Small intestine (tissue), 7 donors: Measurements from ENCODE around the gene VAMP4. TPM values are rescaled to one million over a fixed set of nuclear protein-coding genes. Genes with fewer than 3 reads are reported as not detected.
"Not testable (repeated sequence)": the region's sequence is repeated elsewhere in the genome, so short reads cannot be mapped to it uniquely, and the experiment has no call there.

Experiments
- DNase-seq, 2 donors: peaks; one replicate each; pipeline versions ENCODE4 v3.0.0 to v3.0.0-alpha.2; 2013
- FAIRE-seq: peaks from 2 replicates; lab custom pipeline; 2012; peaks lifted over from hg19 to GRCh38; lab: Jason Lieb, UNC
- H3K27ac ChIP-seq, 3 donors: one replicate each; pipeline ENCODE4 v1.5.1; 2013; ENCODE audit warnings: low read length in 2 of 3, mild to moderate bottlenecking in 2 of 3, control low read depth in 1 of 3, inconsistent platforms in 1 of 3, low read depth in 1 of 3, moderate library complexity in 1 of 3
- H3K27me3 ChIP-seq, 3 donors: one replicate each; pipeline ENCODE4 v1.6.1; 2013; ENCODE audit warnings: low read length in 3 of 3, inconsistent platforms in 1 of 3; ENCODE audit not compliant: control insufficient read depth in 3 of 3, insufficient read depth in 3 of 3
- H3K36me3 ChIP-seq, 3 donors: one replicate each; pipeline ENCODE4 v1.6.1; 2013; ENCODE audit warnings: low read length in 3 of 3, inconsistent platforms in 1 of 3, low read depth in 1 of 3, mild to moderate bottlenecking in 1 of 3, moderate library complexity in 1 of 3; ENCODE audit not compliant: control insufficient read depth in 3 of 3, insufficient read depth in 2 of 3
- H3K4me1 ChIP-seq, 3 donors: one replicate each; pipeline ENCODE4 v1.6.1; 2013; ENCODE audit warnings: low read length in 2 of 3, inconsistent platforms in 1 of 3, low read depth in 1 of 3, mild to moderate bottlenecking in 1 of 3, moderate library complexity in 1 of 3; ENCODE audit not compliant: control insufficient read depth in 3 of 3, insufficient read depth in 2 of 3
- H3K4me3 ChIP-seq, 3 donors: one replicate each; pipeline ENCODE4 v1.5.1; 2013; ENCODE audit warnings: low read length in 3 of 3, control low read depth in 1 of 3, inconsistent platforms in 1 of 3, low read depth in 1 of 3, mild to moderate bottlenecking in 1 of 3, moderate library complexity in 1 of 3
- H3K9me3 ChIP-seq, 2 donors: one replicate each; pipeline ENCODE4 v1.6.1; 2013; ENCODE audit warnings: low read depth in 1 of 2, low read length in 1 of 2; ENCODE audit not compliant: control insufficient read depth in 2 of 2, insufficient read depth in 1 of 2
- WGBS, 3 donors: extraction: QIAGEN DNeasy Blood & Tissue Kit; methylation state at CpG; one replicate each; pipeline ENCODE4 v1.1.7; 2013; 5-methylcytosine and 5-hydroxymethylcytosine counted together
- polyA plus RNA-seq, 4 donors: library from polyadenylated mRNA; stranded (reverse) in 3 of 4; unstranded in 1 of 4; fragments of 200-250 nt in 3 of 4; fragments of 120-200 nt in 1 of 4; gene quantifications; one replicate each; pipeline versions ENCODE4 v1.2.1 to v1.2.3, GENCODE V29; 2013
- donor health status: healthy with polysubstance abuse.
- donor health status: control.
- donor health status: control.
- donor health status: Bipolar disorder and iron deficiency.
- donor health status: healthy.

The VAMP4 gene
- polyA plus RNA-seq, 4 donors = 5.2 to 9.7 (median 8.1) TPM

GRCh38 chr1:171711643-171712042, 30.2 kb downstream of the VAMP4 start:
- Histone ChIP-seq H3K9me3 (no peaks in the 10 kb centered on the region), H3K4me3 (no peak overlapping the region), H3K4me1 (no peaks in the 10 kb centered on the region), H3K27me3 (no peaks in the 10 kb centered on the region), H3K36me3 (peaks cover 0 to 14% (median 8%) of the 10 kb centered on the region in 3 donors), H3K27ac (no peak overlapping the region)
- WGBS, 3 donors = 92 to 97% (median 94%) methylated on average over 4 of the region's 4 CpGs
- no peak for FAIRE-seq
- no peak for DNase-seq

- H3K9me3 ChIP-seq = no peaks in the 10 kb centered on the region
- peaks cover 0 to 8% (median 5%) of the 10 kb centered on the region in 3 donors for H3K36me3 ChIP-seq
- DNase-seq (no peak), FAIRE-seq (no peak)
- H3K27me3 ChIP-seq = no peaks in the 10 kb centered on the region
- no peak overlapping the region for H3K4me3 ChIP-seq
- WGBS, 3 donors = 92 to 97% (median 95%) methylated on average over 3 of the region's 3 CpGs
- H3K27ac ChIP-seq = no peak overlapping the region
- no peaks in the 10 kb centered on the region for H3K4me1 ChIP-seq
These were observed 34.3 kb downstream of the VAMP4 start for GRCh38 chr1:171707583-171707982.

- FAIRE-seq (no peak), DNase-seq (no peak)
- Histone ChIP-seq H3K9me3 (no peaks in the 10 kb centered on the region), H3K36me3 (peaks cover 0 to 3% (median 2%) of the 10 kb centered on the region in 3 donors), H3K27ac (no peak overlapping the region), H3K4me3 (no peak overlapping the region), H3K4me1 (no peaks in the 10 kb centered on the region), H3K27me3 (no peaks in the 10 kb centered on the region)
These were observed 39.3 kb downstream of the VAMP4 start for GRCh38 chr1:171702598-171702997.

GRCh38 chr1:171699531-171699930, 42.3 kb downstream of the VAMP4 start:
- Histone ChIP-seq H3K4me1 (no peaks in the 10 kb centered on the region), H3K27me3 (no peaks in the 10 kb centered on the region), H3K36me3 (no peaks in the 10 kb centered on the region), H3K9me3 (peaks cover 0 to 5% of the 10 kb centered on the region in 2 donors), H3K27ac (no peak overlapping the region), H3K4me3 (no peak overlapping the region)
- 93 to 97% (median 95%) methylated on average over 2 of the region's 2 CpGs for WGBS, 3 donors
- no peak for FAIRE-seq
- no peak for DNase-seq

GRCh38 chr1:171695772-171696171, 46.1 kb downstream of the VAMP4 start:
- not testable (repeated sequence) for H3K4me3 ChIP-seq, H3K36me3 ChIP-seq, H3K27me3 ChIP-seq, H3K9me3 ChIP-seq, H3K27ac ChIP-seq, DNase-seq, FAIRE-seq, H3K4me1 ChIP-seq
- 86 to 97% (median 92%) methylated on average over 12 to 14 of the region's 14 CpGs for WGBS, 3 donors

GRCh38 chr1:171693541-171693940, 48.3 kb downstream of the VAMP4 start:
- not testable (repeated sequence) for H3K4me3 ChIP-seq, FAIRE-seq, H3K9me3 ChIP-seq, H3K27me3 ChIP-seq, DNase-seq, H3K4me1 ChIP-seq, H3K36me3 ChIP-seq, H3K27ac ChIP-seq
- WGBS, 3 donors = 97 to 100% (median 98%) methylated on average over 5 to 18 of the region's 23 CpGs

- 11 to 57% (median 37%) methylated on average over 8 of the region's 8 CpGs for WGBS, 3 donors
- Histone ChIP-seq H3K27me3 (no peaks in the 10 kb centered on the region), H3K27ac (no peak overlapping the region), H3K4me3 (no peak overlapping the region), H3K36me3 (no peaks in the 10 kb centered on the region), H3K4me1 (no peaks in the 10 kb centered on the region), H3K9me3 (no peaks in the 10 kb centered on the region)
- FAIRE-seq = no peak
- peak; percentile 4 to 65 for DNase-seq
These were observed 58.0 kb downstream of the VAMP4 start for GRCh38 chr1:171683870-171684269.

- WGBS, 3 donors = 91 to 96% (median 95%) methylated on average over 3 of the region's 3 CpGs
- Histone ChIP-seq H3K36me3 (no peaks in the 10 kb centered on the region), H3K9me3 (no peaks in the 10 kb centered on the region), H3K27me3 (no peaks in the 10 kb centered on the region), H3K27ac (no peak overlapping the region), H3K4me3 (no peak overlapping the region), H3K4me1 (no peaks in the 10 kb centered on the region)
- no peak for FAIRE-seq
- DNase-seq = no peak
These were observed 61.5 kb downstream of the VAMP4 start for GRCh38 chr1:171680339-171680738.

GRCh38 chr1:171676823-171677222, 65.0 kb downstream of the VAMP4 start:
- no peaks in the 10 kb centered on the region for H3K4me1 ChIP-seq
- no peaks in the 10 kb centered on the region for H3K36me3 ChIP-seq
- H3K27me3 ChIP-seq = no peaks in the 10 kb centered on the region
- FAIRE-seq (no peak), DNase-seq (no peak)
- 88 to 95% (median 93%) methylated on average over 2 of the region's 2 CpGs for WGBS, 3 donors
- H3K9me3 ChIP-seq = no peaks in the 10 kb centered on the region
- H3K27ac ChIP-seq = no peak overlapping the region
- H3K4me3 ChIP-seq = no peak overlapping the region
